ENCODE data around the gene LRRC8B.

- no peak for TF ChIP-seq CTCF (IDR thresholded peaks at IDR 0.05)
- no peak for TF ChIP-seq POLR2A (IDR thresholded peaks at IDR 0.05)
- no peak for TF ChIP-seq EP300 (IDR thresholded peaks at IDR 0.05)
Observed at GRCh38 chr1:89602871-89603404, 78.3 kb downstream of the LRRC8B start.

All from ovary (tissue), 3 donors.